IMR-90 (cell line): Measurements from ENCODE around the gene POR. TPM values are rescaled to one million over a fixed set of nuclear protein-coding genes. Genes with fewer than 3 reads are reported as not detected.

ENCODE experiments used
- ATAC-seq: fragments of 200-7000 bp; cut with Tn5 transposase; 2 replicates; pipeline ENCODE4 v1.9.1; 2020; ENCODE audit warnings: low read depth, mild to moderate bottlenecking, moderate library complexity
- BruUV-seq: library from RNA; stranded (reverse); fragments of 400-500 nt; replicated peaks from 2 replicates; lab custom pipeline; 2021; lab: Mats Ljungman, UMichigan
- CTCF ChIA-PET: fragments of 300-600 bp; formaldehyde crosslinking; extraction: SDS; loops from one replicate; lab custom pipeline; 2021; ENCODE audit warnings: antibody characterized with exemption; lab: Yijun Ruan, JAX
- POLR2A ChIA-PET: fragments of 300-600 bp; sonication (Branson Sonifier 250); formaldehyde crosslinking; loops from one replicate; lab custom pipeline; 2022; ENCODE audit warnings: antibody characterized with exemption; ENCODE audit not compliant: unreplicated experiment; lab: Charles Lee
- DNase-seq: peaks from one replicate; pipeline ENCODE4 v3.0.0; 2013
- H2AFZ ChIP-seq: replicated peaks from 2 replicates; pipeline ENCODE3; 2013; ENCODE audit warnings: low read length, mild to moderate bottlenecking; ENCODE audit not compliant: poor library complexity
- H2AK5ac ChIP-seq: 2 replicates; pipeline ENCODE4 v1.6.1; 2013; ENCODE audit warnings: low read depth, low read length, inconsistent platforms
- H2AK9ac ChIP-seq: replicated peaks from 2 replicates; pipeline ENCODE3; 2013; ENCODE audit warnings: mild to moderate bottlenecking, low read depth, low read length, moderate library complexity; ENCODE audit not compliant: poor library complexity
- H2BK120ac ChIP-seq: 2 replicates; pipeline ENCODE4 v1.6.1; 2013; ENCODE audit warnings: low read depth, low read length, inconsistent platforms
- H2BK15ac ChIP-seq: 3 replicates; pipeline ENCODE4 v1.6.1; 2013; ENCODE audit warnings: low read depth, low read length, inconsistent platforms
- H2BK20ac ChIP-seq: 2 replicates; pipeline ENCODE4 v1.6.1; 2013; ENCODE audit warnings: low read depth, mild to moderate bottlenecking, inconsistent platforms, low read length, moderate library complexity
- H2BK5ac ChIP-seq: 2 replicates; pipeline ENCODE4 v1.6.1; 2013; ENCODE audit warnings: mild to moderate bottlenecking, low read depth, low read length, inconsistent platforms; ENCODE audit not compliant: poor library complexity, severe bottlenecking
- H3K14ac ChIP-seq: replicated peaks from 2 replicates; pipeline ENCODE4 v1.6.1; 2013; ENCODE audit warnings: low read depth, low read length, inconsistent platforms
- H3K18ac ChIP-seq: 2 replicates; pipeline ENCODE4 v1.6.1; 2013; ENCODE audit warnings: low read depth, low read length, control low read depth
- H3K23ac ChIP-seq: 2 replicates; pipeline ENCODE4 v1.6.1; 2013; ENCODE audit warnings: low read depth, low read length, inconsistent platforms
- H3K27ac ChIP-seq: 2 replicates; pipeline ENCODE4 v1.5.1; 2013; ENCODE audit warnings: mild to moderate bottlenecking, control low read depth, low read length; ENCODE audit not compliant: insufficient read depth
- H3K27me3 ChIP-seq: 2 replicates; pipeline ENCODE4 v1.6.1; 2013; ENCODE audit warnings: low read length; ENCODE audit not compliant: control insufficient read depth, insufficient read depth
- H3K36me3 ChIP-seq: 2 replicates; pipeline ENCODE4 v1.6.1; 2013; ENCODE audit warnings: low read length, mixed read lengths; ENCODE audit not compliant: control insufficient read depth, insufficient read depth
- H3K4ac ChIP-seq: 2 replicates; pipeline ENCODE4 v1.6.1; 2013; ENCODE audit warnings: low read depth, low read length, inconsistent platforms
- H3K4me1 ChIP-seq: 2 replicates; pipeline ENCODE4 v1.6.1; 2013; ENCODE audit warnings: low read length, mixed read lengths; ENCODE audit not compliant: control insufficient read depth, insufficient read depth
- H3K4me2 ChIP-seq: 2 replicates; pipeline ENCODE4 v1.6.1; 2013; ENCODE audit warnings: low read depth, mild to moderate bottlenecking, control low read depth, low read length, moderate library complexity
- H3K4me3 ChIP-seq: 2 replicates; pipeline ENCODE4 v1.5.1; 2013; ENCODE audit warnings: low read depth, mild to moderate bottlenecking, control low read depth, low read length, moderate library complexity; ENCODE audit not compliant: insufficient read depth
- H3K56ac ChIP-seq: 2 replicates; pipeline ENCODE4 v1.6.1; 2013; ENCODE audit warnings: low read length, inconsistent platforms; ENCODE audit not compliant: insufficient read depth; ENCODE audit errors: extremely low read depth
- H3K79me1 ChIP-seq, 2 experiments: 2 replicates each; pipeline ENCODE4 v1.6.1; 2013; ENCODE audit warnings: low read length in 2 of 2, inconsistent platforms in 1 of 2, low read depth in 1 of 2
- H3K9ac ChIP-seq: 2 replicates; pipeline ENCODE4 v1.6.1; 2013; ENCODE audit warnings: low read depth, low read length, control low read depth
- H3K9me1 ChIP-seq: 2 replicates; pipeline ENCODE4 v1.6.1; 2013; ENCODE audit warnings: low read length, inconsistent platforms; ENCODE audit not compliant: insufficient read depth
- H3K9me3 ChIP-seq: 2 replicates; pipeline ENCODE4 v1.6.1; 2013; ENCODE audit warnings: low read length; ENCODE audit not compliant: control insufficient read depth, insufficient read depth
- H4K20me1 ChIP-seq: 2 replicates; pipeline ENCODE4 v1.6.1; 2013; ENCODE audit warnings: low read length, inconsistent platforms; ENCODE audit not compliant: insufficient read depth
- H4K5ac ChIP-seq: 2 replicates; pipeline ENCODE4 v1.6.1; 2013; ENCODE audit warnings: mild to moderate bottlenecking, low read depth, low read length, control low read depth
- H4K8ac ChIP-seq, 2 experiments: 2 replicates each; pipeline ENCODE4 v1.6.1; 2013; ENCODE audit warnings: low read depth in 2 of 2, low read length in 2 of 2, control low read depth in 1 of 2, inconsistent platforms in 1 of 2
- H4K91ac ChIP-seq: 2 replicates; pipeline ENCODE4 v1.6.1; 2013; ENCODE audit warnings: low read depth, low read length, inconsistent platforms; ENCODE audit not compliant: insufficient read depth
- BHLHE40 ChIP-seq: fragments of 150-350 bp; IDR thresholded peaks from 2 replicates; pipeline ENCODE4 v1.6.1; 2016; ENCODE audit warnings: mild to moderate bottlenecking, low read depth, low read length
- CEBPB ChIP-seq: IDR thresholded peaks from 2 replicates; pipeline ENCODE4 v1.6.1; 2012; ENCODE audit warnings: low read depth, low read length, improper control_type of control experiment
- CHD1 ChIP-seq: IDR thresholded peaks from 2 replicates; pipeline ENCODE4 v1.6.1; 2012; ENCODE audit warnings: low read depth, low read length, improper control_type of control experiment
- FOS ChIP-seq: fragments of 150-350 bp; IDR thresholded peaks from 2 replicates; pipeline ENCODE4 v1.6.1; 2016; ENCODE audit warnings: low read depth, low read length
- MAFK ChIP-seq: IDR thresholded peaks from 2 replicates; pipeline ENCODE4 v1.6.1; 2012; ENCODE audit warnings: low read depth, low read length, improper control_type of control experiment
- MAZ ChIP-seq: IDR thresholded peaks from 2 replicates; pipeline ENCODE4 v1.6.1; 2012; ENCODE audit warnings: low read depth, mild to moderate bottlenecking, low read length, improper control_type of control experiment, moderate library complexity, borderline replicate concordance
- MXI1 ChIP-seq: IDR thresholded peaks from 2 replicates; pipeline ENCODE4 v1.6.1; 2012; ENCODE audit warnings: low read depth, mild to moderate bottlenecking, low read length, moderate library complexity, borderline replicate concordance
- NFE2L2 ChIP-seq: fragments of 150-350 bp; IDR thresholded peaks from 2 replicates; pipeline ENCODE4 v1.6.1; 2016; ENCODE audit warnings: low read depth, mild to moderate bottlenecking, low read length
- POLR2A ChIP-seq: IDR thresholded peaks from 2 replicates; pipeline ENCODE4 v1.6.1; 2012; ENCODE audit warnings: mild to moderate bottlenecking, low read depth, low read length
- RAD21 ChIP-seq: IDR thresholded peaks from 2 replicates; pipeline ENCODE4 v1.6.1; 2012; ENCODE audit warnings: low read length, improper control_type of control experiment
- RCOR1 ChIP-seq: IDR thresholded peaks from 2 replicates; pipeline ENCODE4 v1.6.1; 2012; ENCODE audit warnings: mild to moderate bottlenecking, low read length, improper control_type of control experiment; ENCODE audit not compliant: insufficient replicate concordance
- RFX5 ChIP-seq: IDR thresholded peaks from 2 replicates; pipeline ENCODE4 v1.8.0; 2012; ENCODE audit warnings: low read depth, mild to moderate bottlenecking, low read length, moderate library complexity
- SMC3 ChIP-seq: fragments of 150-350 bp; IDR thresholded peaks from 2 replicates; pipeline ENCODE4 v1.6.1; 2016; ENCODE audit warnings: low read depth, mild to moderate bottlenecking, antibody characterized with exemption, low read length, moderate library complexity
- WGBS, 2 experiments: methylation state at CpG; one replicate each; pipeline versions ENCODE4 v1.1.5 to v1.1.7; 2013; ENCODE audit warnings: missing lambda C conversion rate in 2 of 2; ENCODE audit not compliant: insufficient read length in 1 of 2; ENCODE audit errors: extremely low coverage in 2 of 2; 5-methylcytosine and 5-hydroxymethylcytosine counted together
- dilution Hi-C: fragments of 300-500 bp; cut with HindIII; formaldehyde crosslinking; loops from one replicate; pipeline ENCODE4 v1.14.3; 2018; ENCODE audit warnings: low sequenced_read_pairs; ENCODE audit not compliant: unreplicated experiment
- in situ Hi-C: fragments of 300-500 bp; cut with MboI; formaldehyde crosslinking; loops from 3 replicates; pipeline ENCODE4 v1.14.3; 2019; ENCODE audit warnings: low sequenced_read_pairs, inconsistent platforms, mixed read lengths
- intact Hi-C: fragments of 100-400 bp; cut with micrococcal nuclease; formaldehyde crosslinking; loops from 2 replicates; pipeline ENCODE4 v1.10.0; 2022
- polyA plus RNA-seq, 3 experiments: library from polyadenylated mRNA; depleted of rRNA; stranded (reverse); fragments of >200 nt; gene quantifications; 2 replicates each; pipeline ENCODE4 v1.2.3, GENCODE V29; 2012; ENCODE audit warnings: low replicate concordance in 1 of 3
- total RNA-seq: library from RNA; depleted of rRNA; stranded (reverse); fragments of >200 nt; gene quantifications from 2 replicates; pipeline ENCODE4 v1.2.3, GENCODE V29; 2012
- TF ChIP-seq, protein P1 (sequence below): conservative IDR thresholded peaks from 2 replicates; pipeline ENCODE4 v1.5.1; 2012; ENCODE audit warnings: mild to moderate bottlenecking, low read depth, low read length, improper control_type of control experiment
- TF ChIP-seq, protein P2 (sequence below): fragments of 150-350 bp; IDR thresholded peaks from 2 replicates; pipeline ENCODE4 v1.6.1; 2017; ENCODE audit warnings: mild to moderate bottlenecking, antibody characterized with exemption, low read length, low read depth
- TF ChIP-seq, protein P3 (sequence below): fragments of 150-350 bp; IDR thresholded peaks from 2 replicates; pipeline ENCODE4 v1.6.1; 2016; ENCODE audit warnings: low read depth, mild to moderate bottlenecking, low read length, moderate library complexity, borderline replicate concordance

POR gene
- total and polyA plus RNA-seq, 2 of the 4 experiments (the other 2 are of a cell fraction), result 25.5 to 42.2 TPM

- Histone ChIP-seq H3K56ac (no peak overlapping the region), H3K79me1 (peaks cover 18 to 45% of the 10 kb centered on the region in 2 experiments), H3K9me1 (peaks cover 9% of the 10 kb centered on the region), H3K4me2 (no peak overlapping the region), H3K4ac (no peak overlapping the region), H3K14ac (no peak overlapping the region), H3K9ac (no peak overlapping the region), H2BK20ac (no peak overlapping the region), H3K18ac (no peak overlapping the region), H3K4me3 (no peak overlapping the region), H2AFZ (no peak overlapping the region), H4K5ac (no peak overlapping the region), H4K91ac (no peak overlapping the region), H3K4me1 (peaks cover 7% of the 10 kb centered on the region), H3K27ac (no peak overlapping the region), H3K27me3 (no peaks in the 10 kb centered on the region), H2AK9ac (no peak overlapping the region), H2AK5ac (no peak overlapping the region), H4K8ac (no peak overlapping the region), H4K20me1 (peaks cover 10% of the 10 kb centered on the region; the same call in 1 of the 2 replicates), H3K9me3 (no peaks in the 10 kb centered on the region), H3K23ac (no peak overlapping the region), H2BK5ac (no peak overlapping the region), H3K36me3 (peaks cover 57% of the 10 kb centered on the region), H2BK120ac (no peak overlapping the region), H2BK15ac (no peak overlapping the region)
- WGBS, 2 experiments, result no CpG with 5 or more reads among the region's 3 CpGs
- ChIA-PET POLR2A (interaction anchor here (0.7 kb wide), 1 partner anchor 61 kb away, joined by 8 read pairs; no protein-coding TSS in a partner anchor), CTCF (no interaction called here)
- ATAC-seq (no peak), DNase-seq (no peak)
- in situ Hi-C loops (no loop called here), intact Hi-C loops (no loop called here), dilution Hi-C loops (no loop called here)
- BruUV-seq, result no TSS peak
- no peak for TF ChIP-seq SMC3
- TF ChIP-seq CEBPB, result no peak
- TF ChIP-seq, protein P1, sequence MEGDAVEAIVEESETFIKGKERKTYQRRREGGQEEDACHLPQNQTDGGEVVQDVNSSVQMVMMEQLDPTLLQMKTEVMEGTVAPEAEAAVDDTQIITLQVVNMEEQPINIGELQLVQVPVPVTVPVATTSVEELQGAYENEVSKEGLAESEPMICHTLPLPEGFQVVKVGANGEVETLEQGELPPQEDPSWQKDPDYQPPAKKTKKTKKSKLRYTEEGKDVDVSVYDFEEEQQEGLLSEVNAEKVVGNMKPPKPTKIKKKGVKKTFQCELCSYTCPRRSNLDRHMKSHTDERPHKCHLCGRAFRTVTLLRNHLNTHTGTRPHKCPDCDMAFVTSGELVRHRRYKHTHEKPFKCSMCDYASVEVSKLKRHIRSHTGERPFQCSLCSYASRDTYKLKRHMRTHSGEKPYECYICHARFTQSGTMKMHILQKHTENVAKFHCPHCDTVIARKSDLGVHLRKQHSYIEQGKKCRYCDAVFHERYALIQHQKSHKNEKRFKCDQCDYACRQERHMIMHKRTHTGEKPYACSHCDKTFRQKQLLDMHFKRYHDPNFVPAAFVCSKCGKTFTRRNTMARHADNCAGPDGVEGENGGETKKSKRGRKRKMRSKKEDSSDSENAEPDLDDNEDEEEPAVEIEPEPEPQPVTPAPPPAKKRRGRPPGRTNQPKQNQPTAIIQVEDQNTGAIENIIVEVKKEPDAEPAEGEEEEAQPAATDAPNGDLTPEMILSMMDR, result no peak
- no peak for TF ChIP-seq FOS
- TF ChIP-seq POLR2A, result no peak
- no peak for TF ChIP-seq NFE2L2
- TF ChIP-seq MXI1, result no peak
- TF ChIP-seq RCOR1, result no peak
- TF ChIP-seq, protein P2, sequence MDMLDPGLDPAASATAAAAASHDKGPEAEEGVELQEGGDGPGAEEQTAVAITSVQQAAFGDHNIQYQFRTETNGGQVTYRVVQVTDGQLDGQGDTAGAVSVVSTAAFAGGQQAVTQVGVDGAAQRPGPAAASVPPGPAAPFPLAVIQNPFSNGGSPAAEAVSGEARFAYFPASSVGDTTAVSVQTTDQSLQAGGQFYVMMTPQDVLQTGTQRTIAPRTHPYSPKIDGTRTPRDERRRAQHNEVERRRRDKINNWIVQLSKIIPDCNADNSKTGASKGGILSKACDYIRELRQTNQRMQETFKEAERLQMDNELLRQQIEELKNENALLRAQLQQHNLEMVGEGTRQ, result no peak
- TF ChIP-seq BHLHE40, result no peak
- no peak for TF ChIP-seq RAD21
- TF ChIP-seq, protein P3, sequence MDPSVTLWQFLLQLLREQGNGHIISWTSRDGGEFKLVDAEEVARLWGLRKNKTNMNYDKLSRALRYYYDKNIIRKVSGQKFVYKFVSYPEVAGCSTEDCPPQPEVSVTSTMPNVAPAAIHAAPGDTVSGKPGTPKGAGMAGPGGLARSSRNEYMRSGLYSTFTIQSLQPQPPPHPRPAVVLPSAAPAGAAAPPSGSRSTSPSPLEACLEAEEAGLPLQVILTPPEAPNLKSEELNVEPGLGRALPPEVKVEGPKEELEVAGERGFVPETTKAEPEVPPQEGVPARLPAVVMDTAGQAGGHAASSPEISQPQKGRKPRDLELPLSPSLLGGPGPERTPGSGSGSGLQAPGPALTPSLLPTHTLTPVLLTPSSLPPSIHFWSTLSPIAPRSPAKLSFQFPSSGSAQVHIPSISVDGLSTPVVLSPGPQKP, result no peak
- TF ChIP-seq MAZ, result no peak
- no peak for TF ChIP-seq MAFK
- no peak for TF ChIP-seq CHD1
- TF ChIP-seq RFX5, result no peak
Observed at GRCh38 chr7:75885036-75885435, 29.9 kb upstream of the POR start.
